ENCODE results near the gene SSH2. TPM values are rescaled to one million over a fixed set of nuclear protein-coding genes. Genes with fewer than 3 reads are reported as not detected.

The SSH2 gene
- polyA plus RNA-seq, 1 donor from 2014 or later, result 16.6 TPM

- no peaks in the 10 kb centered on the region for H3K9me3 ChIP-seq (ENCODE audit: low read length)
- TF ChIP-seq SMC3 (conservative IDR thresholded peaks at IDR 0.05; ENCODE audit: poor library complexity) (no peak), TAF1 (IDR thresholded peaks at IDR 0.05; ENCODE audit: low read depth) (no peak), CTCF (IDR thresholded peaks at IDR 0.05; ENCODE audit: poor library complexity, severe bottlenecking) (no peak), RAD21 (conservative IDR thresholded peaks at IDR 0.05) (no peak), EZH2 (IDR thresholded peaks at IDR 0.05; ENCODE audit: borderline replicate concordance, insufficient read depth, low read length, poor library complexity, severe bottlenecking) (no peak), MXI1 (conservative IDR thresholded peaks at IDR 0.05; ENCODE audit: poor library complexity, severe bottlenecking) (no peak), EP300 (conservative IDR thresholded peaks at IDR 0.05; ENCODE audit: poor library complexity, severe bottlenecking) (no peak), POLR2AphosphoS5 (IDR thresholded peaks at IDR 0.05) (no peak)
- TF ChIP-seq, protein P1, sequence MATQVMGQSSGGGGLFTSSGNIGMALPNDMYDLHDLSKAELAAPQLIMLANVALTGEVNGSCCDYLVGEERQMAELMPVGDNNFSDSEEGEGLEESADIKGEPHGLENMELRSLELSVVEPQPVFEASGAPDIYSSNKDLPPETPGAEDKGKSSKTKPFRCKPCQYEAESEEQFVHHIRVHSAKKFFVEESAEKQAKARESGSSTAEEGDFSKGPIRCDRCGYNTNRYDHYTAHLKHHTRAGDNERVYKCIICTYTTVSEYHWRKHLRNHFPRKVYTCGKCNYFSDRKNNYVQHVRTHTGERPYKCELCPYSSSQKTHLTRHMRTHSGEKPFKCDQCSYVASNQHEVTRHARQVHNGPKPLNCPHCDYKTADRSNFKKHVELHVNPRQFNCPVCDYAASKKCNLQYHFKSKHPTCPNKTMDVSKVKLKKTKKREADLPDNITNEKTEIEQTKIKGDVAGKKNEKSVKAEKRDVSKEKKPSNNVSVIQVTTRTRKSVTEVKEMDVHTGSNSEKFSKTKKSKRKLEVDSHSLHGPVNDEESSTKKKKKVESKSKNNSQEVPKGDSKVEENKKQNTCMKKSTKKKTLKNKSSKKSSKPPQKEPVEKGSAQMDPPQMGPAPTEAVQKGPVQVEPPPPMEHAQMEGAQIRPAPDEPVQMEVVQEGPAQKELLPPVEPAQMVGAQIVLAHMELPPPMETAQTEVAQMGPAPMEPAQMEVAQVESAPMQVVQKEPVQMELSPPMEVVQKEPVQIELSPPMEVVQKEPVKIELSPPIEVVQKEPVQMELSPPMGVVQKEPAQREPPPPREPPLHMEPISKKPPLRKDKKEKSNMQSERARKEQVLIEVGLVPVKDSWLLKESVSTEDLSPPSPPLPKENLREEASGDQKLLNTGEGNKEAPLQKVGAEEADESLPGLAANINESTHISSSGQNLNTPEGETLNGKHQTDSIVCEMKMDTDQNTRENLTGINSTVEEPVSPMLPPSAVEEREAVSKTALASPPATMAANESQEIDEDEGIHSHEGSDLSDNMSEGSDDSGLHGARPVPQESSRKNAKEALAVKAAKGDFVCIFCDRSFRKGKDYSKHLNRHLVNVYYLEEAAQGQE (IDR thresholded peaks at IDR 0.05; ENCODE audit: borderline replicate concordance), result no peak
- no peak overlapping the region for H3K4me3 ChIP-seq (ENCODE audit: low read length)
- no peak overlapping the region for H3K27ac ChIP-seq (ENCODE audit: low read length)
- H3K79me2 ChIP-seq (replicated peaks; ENCODE audit: insufficient read depth, low read length), result no peaks in the 10 kb centered on the region
- no peaks in the 10 kb centered on the region for H3K36me3 ChIP-seq (ENCODE audit: insufficient read depth, low read length)
- H3K9me2 ChIP-seq (ENCODE audit: insufficient read depth, low read length), result no peaks in the 10 kb centered on the region
- no peaks in the 10 kb centered on the region for H4K20me1 ChIP-seq (ENCODE audit: insufficient read depth)
- H3K27me3 ChIP-seq (ENCODE audit: insufficient read depth, low read depth, low read length), result peaks cover 9% of the 10 kb centered on the region
- no peak overlapping the region for H3K9ac ChIP-seq (ENCODE audit: low read length)
- no peaks in the 10 kb centered on the region for H3F3A ChIP-seq (ENCODE audit: insufficient read depth, low read length, poor library complexity, severe bottlenecking)
- H3K4me2 ChIP-seq (ENCODE audit: low read length), result no peak overlapping the region
- H2AFZ ChIP-seq (ENCODE audit: low read depth, low read length), result no peak overlapping the region
Observed at GRCh38 chr17:29945281-29945680, 15.3 kb upstream of the SSH2 start.

- Histone ChIP-seq H4K20me1 (ENCODE audit: insufficient read depth) (no peaks in the 10 kb centered on the region), H3K79me2 (replicated peaks; ENCODE audit: insufficient read depth, low read length) (no peaks in the 10 kb centered on the region), H3K9ac (ENCODE audit: low read length) (no peak within 1 kb of the TSS), H3F3A (ENCODE audit: insufficient read depth, low read length, poor library complexity, severe bottlenecking) (no peaks in the 10 kb centered on the region), H3K4me2 (ENCODE audit: low read length) (no peak within 1 kb of the TSS), H3K36me3 (ENCODE audit: insufficient read depth, low read length) (no peaks in the 10 kb centered on the region), H3K9me2 (ENCODE audit: insufficient read depth, low read length) (no peaks in the 10 kb centered on the region), H3K27ac (ENCODE audit: low read length) (no peak within 1 kb of the TSS), H3K9me3 (ENCODE audit: low read length) (no peaks in the 10 kb centered on the region), H3K4me3 (ENCODE audit: low read length) (no peak within 1 kb of the TSS), H2AFZ (ENCODE audit: low read depth, low read length) (no peak within 1 kb of the TSS), H3K27me3 (ENCODE audit: insufficient read depth, low read depth, low read length) (peaks cover 8% of the 10 kb centered on the region)
- TF ChIP-seq CTCF (IDR thresholded peaks at IDR 0.05; ENCODE audit: poor library complexity, severe bottlenecking), result no peak
- TF ChIP-seq EP300 (conservative IDR thresholded peaks at IDR 0.05; ENCODE audit: poor library complexity, severe bottlenecking), result no peak
- no peak for TF ChIP-seq MXI1 (conservative IDR thresholded peaks at IDR 0.05; ENCODE audit: poor library complexity, severe bottlenecking)
- TF ChIP-seq EZH2 (IDR thresholded peaks at IDR 0.05; ENCODE audit: borderline replicate concordance, insufficient read depth, low read length, poor library complexity, severe bottlenecking), result no peak
- TF ChIP-seq SMC3 (conservative IDR thresholded peaks at IDR 0.05; ENCODE audit: poor library complexity), result no peak
- no peak for TF ChIP-seq POLR2AphosphoS5 (IDR thresholded peaks at IDR 0.05)
Observed at GRCh38 chr17:29941334-29941733, 11.3 kb upstream of the SSH2 start, which contains the start of gene EFCAB5. Gene EFCAB5, plus strand, starts transcription at chr17:29941634. Its CDS starts 163 bp downstream, at chr17:29941797.

All from neural cell (in vitro differentiated cells).